ENCODE results near the gene ZNF488. TPM values are rescaled to one million over a fixed set of nuclear protein-coding genes. Genes with fewer than 3 reads are reported as not detected.
"Not testable (repeated sequence)": the region's sequence is repeated elsewhere in the genome, so short reads cannot be mapped to it uniquely, and the experiment has no call there.

The ZNF488 gene
- total and polyA plus RNA-seq, 2 experiments from 2014 or later: 0.15 to 1.2 TPM

DNA sequence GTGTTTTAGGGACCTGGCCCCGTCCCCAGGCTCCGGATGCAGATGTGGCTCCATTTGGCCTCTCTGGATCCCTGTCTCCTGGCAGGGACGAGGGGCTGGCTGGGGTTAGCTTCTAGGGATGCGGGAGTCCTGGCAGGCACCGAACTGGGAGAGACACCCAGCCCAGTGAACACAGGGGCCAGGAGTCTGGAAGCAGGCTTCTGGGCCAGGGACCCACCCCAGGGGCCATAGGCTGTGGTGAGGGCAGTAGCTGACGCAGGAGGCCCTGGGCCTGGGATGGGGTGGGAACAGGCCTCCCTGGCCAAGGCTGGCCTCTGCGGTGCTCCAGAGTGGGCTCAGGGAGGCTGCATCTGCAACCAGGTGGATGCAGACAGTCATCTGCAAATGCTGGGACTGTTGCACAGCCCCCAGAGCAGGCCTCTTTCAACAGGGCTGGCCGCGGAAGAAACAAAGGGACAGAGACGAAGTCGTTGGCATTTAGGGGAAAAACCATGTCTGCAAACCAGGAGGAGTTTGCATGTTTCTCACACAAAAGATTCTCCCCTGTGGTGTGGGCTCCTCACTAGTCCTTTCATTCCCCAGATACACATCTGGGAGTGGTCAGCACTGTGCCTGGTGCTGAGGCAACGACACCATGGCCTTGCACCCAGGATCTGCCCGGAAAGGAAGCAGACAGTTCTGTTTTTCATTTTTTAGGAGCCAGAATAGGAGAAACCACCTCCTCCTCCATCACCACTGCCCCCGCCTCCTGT lies 36.4 kb upstream of the ZNF488 start:
- Histone ChIP-seq H3K36me3 (no peaks in the 10 kb centered on the region), H3K27ac (no peak overlapping the region), H3K4me1 (ENCODE audit: low read depth) (no peaks in the 10 kb centered on the region), H3K9me3 (ENCODE audit: low read depth) (no peaks in the 10 kb centered on the region), H3K4me3 (no peak overlapping the region), H3K27me3 (no peaks in the 10 kb centered on the region)
- no peak for DNase-seq (ENCODE audit: low read depth in 1 of 2, low spot score in 1 of 2)
- TF ChIP-seq, protein P1, sequence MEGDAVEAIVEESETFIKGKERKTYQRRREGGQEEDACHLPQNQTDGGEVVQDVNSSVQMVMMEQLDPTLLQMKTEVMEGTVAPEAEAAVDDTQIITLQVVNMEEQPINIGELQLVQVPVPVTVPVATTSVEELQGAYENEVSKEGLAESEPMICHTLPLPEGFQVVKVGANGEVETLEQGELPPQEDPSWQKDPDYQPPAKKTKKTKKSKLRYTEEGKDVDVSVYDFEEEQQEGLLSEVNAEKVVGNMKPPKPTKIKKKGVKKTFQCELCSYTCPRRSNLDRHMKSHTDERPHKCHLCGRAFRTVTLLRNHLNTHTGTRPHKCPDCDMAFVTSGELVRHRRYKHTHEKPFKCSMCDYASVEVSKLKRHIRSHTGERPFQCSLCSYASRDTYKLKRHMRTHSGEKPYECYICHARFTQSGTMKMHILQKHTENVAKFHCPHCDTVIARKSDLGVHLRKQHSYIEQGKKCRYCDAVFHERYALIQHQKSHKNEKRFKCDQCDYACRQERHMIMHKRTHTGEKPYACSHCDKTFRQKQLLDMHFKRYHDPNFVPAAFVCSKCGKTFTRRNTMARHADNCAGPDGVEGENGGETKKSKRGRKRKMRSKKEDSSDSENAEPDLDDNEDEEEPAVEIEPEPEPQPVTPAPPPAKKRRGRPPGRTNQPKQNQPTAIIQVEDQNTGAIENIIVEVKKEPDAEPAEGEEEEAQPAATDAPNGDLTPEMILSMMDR (IDR thresholded peaks at IDR 0.05; ENCODE audit: low read depth, low read length): no peak

DNA sequence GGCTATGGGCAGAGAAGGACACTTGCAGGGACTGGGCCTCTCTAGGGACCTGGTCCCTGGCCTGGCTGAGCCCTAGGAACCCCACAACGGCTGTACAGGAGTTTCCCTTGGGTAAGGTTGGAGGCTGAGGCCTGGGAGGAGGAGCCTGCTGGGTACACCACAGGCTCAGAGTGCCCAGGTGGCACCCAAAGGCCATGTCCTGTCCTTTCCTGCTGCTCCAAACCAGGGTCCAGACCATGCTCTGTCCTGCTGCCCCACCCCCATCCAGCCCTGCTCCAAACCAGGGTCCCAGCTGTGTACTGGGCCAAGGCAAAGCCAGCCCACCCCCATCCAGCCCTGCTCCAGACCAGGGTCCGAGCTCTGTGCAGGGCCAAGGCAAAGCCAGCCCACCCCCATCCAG lies 35.3 kb upstream of the ZNF488 start:
- H3K9me3 ChIP-seq (ENCODE audit: low read depth): no peaks in the 10 kb centered on the region
- TF ChIP-seq, protein P1 (IDR thresholded peaks at IDR 0.05; ENCODE audit: low read depth, low read length): no peak
- H3K27ac ChIP-seq: no peak overlapping the region
- no peaks in the 10 kb centered on the region for H3K4me1 ChIP-seq (ENCODE audit: low read depth)
- no peaks in the 10 kb centered on the region for H3K27me3 ChIP-seq
- no peak for DNase-seq (ENCODE audit: low read depth in 1 of 2, low spot score in 1 of 2)
- no peaks in the 10 kb centered on the region for H3K36me3 ChIP-seq
- H3K4me3 ChIP-seq: no peak overlapping the region

DNA sequence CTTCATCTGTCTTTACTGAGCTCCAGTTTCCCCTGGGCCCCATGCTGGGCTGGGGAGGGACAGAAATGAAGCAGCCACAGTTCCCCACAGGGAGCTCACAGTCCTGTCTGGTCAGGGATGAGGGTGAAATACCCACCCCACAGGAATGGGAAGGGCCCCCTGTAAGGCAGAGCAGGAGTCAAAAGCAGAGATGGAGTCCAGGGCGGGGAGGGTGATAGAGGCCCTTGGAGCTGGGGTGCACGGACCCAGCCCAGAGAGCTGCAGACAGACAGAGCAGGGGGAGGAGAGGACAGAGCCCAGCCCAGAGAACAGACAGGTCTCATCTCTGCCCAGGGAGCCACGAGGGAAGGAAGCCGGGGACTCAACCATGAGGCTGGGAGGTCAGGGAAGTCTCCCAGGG lies 34.9 kb upstream of the ZNF488 start:
- TF ChIP-seq, protein P1 (IDR thresholded peaks at IDR 0.05; ENCODE audit: low read depth, low read length): no peak
- DNase-seq (ENCODE audit: low read depth in 1 of 2, low spot score in 1 of 2): no peak
- H3K4me3 ChIP-seq: no peak overlapping the region
- no peaks in the 10 kb centered on the region for H3K27me3 ChIP-seq
- no peak overlapping the region for H3K27ac ChIP-seq
- no peaks in the 10 kb centered on the region for H3K9me3 ChIP-seq (ENCODE audit: low read depth)
- no peaks in the 10 kb centered on the region for H3K36me3 ChIP-seq
- H3K4me1 ChIP-seq (ENCODE audit: low read depth): no peaks in the 10 kb centered on the region

DNA sequence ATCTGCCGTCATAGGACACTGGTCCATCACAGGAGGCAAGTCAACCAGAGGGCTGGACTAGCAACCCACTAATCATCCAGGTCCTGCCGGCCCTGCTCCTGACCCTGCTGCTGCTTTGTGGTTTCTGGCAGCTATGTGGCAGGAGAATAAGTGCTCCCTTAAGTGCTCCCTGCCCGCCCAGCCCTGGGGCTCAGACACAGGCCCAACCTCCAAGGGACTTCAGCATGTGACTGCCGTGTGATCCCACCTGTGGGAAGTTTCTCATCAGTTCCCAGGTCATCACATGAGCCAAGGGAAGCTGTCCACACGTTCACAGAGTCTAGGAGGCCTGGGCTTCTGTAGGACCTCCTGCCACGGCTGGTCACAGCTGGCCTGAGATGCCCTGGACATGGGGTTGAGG lies 34.2 kb upstream of the ZNF488 start:
- Histone ChIP-seq H3K4me1 (ENCODE audit: low read depth) (no peaks in the 10 kb centered on the region), H3K4me3 (no peak overlapping the region), H3K36me3 (no peaks in the 10 kb centered on the region), H3K9me3 (ENCODE audit: low read depth) (no peaks in the 10 kb centered on the region), H3K27me3 (no peaks in the 10 kb centered on the region), H3K27ac (no peak overlapping the region)
- DNase-seq (ENCODE audit: low read depth in 1 of 2, low spot score in 1 of 2): no peak
- TF ChIP-seq, protein P1 (IDR thresholded peaks at IDR 0.05; ENCODE audit: low read depth, low read length): no peak

DNA sequence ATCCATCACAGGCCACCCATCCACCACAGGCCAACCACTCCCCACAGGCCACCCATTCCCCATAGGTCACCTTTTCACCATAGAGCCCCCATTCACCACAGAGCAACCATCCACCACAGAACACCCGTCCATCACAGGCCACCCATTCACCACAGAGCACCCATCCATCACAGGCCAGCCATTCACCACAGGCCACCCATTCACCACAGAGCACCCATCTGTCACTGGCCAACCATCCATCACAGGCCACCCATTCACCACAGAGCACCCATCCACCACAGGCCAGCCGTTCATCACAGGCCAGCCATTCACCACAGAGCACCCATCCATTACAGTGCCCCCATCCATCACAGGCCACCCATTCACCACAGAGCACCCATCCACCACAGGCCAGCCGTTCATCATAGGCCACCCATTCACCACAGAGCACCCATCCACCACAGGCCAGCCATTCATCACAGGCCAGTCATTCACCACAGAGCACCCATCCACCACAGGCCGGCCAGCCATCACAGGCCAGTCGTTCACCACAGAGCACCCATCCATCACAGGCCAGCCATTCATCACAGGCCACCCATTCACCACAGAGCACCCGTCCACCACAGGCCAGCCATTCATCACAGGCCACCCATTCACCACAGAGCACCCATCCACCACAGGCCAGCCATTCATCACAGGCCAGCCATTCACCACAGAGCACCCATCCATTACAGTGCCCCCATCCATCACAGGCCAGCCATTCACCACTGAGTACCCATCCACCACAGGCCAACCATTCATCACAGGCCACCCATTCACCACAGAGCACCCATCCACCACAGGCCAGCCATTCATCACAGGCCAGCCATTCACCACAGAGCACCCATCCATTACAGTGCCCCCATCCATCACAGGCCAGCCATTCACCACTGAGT lies 32.5 kb upstream of the ZNF488 start:
- H3K36me3 ChIP-seq; H3K4me1 ChIP-seq (ENCODE audit: low read depth); H3K27me3 ChIP-seq; H3K9me3 ChIP-seq (ENCODE audit: low read depth); DNase-seq (ENCODE audit: low read depth in 1 of 2, low spot score in 1 of 2); H3K27ac ChIP-seq; H3K4me3 ChIP-seq: not testable (repeated sequence)
